CD4-positive, alpha-beta T cell treated with Interleukin-21 for 1 hour (primary cell): ENCODE measurements around the gene MMP28.

ENCODE experiments used
- DNase-seq: peaks from one replicate; pipeline ENCODE4 v3.0.0-alpha.2; 2020

Gene MMP28

GRCh38 chr17:35795007-35795870 lies at the start of gene MMP28:
TSS of gene MMP28 (minus strand) at chr17:35795641. CDS start at chr17:35795377, 264 bp downstream.
- DNase-seq, result peak; percentile 13

- DNase-seq, result no peak
These were observed 49.1 kb upstream of the MMP28 start for GRCh38 chr17:35844547-35844946.

GRCh38 chr17:35843698-35844097 lies 48.3 kb upstream of the MMP28 start:
- DNase-seq, result no peak

- no peak for DNase-seq
These were observed 46.8 kb upstream of the MMP28 start for GRCh38 chr17:35842239-35842638.

GRCh38 chr17:35841505-35841904 lies 46.1 kb upstream of the MMP28 start:
- no peak for DNase-seq

- DNase-seq, result no peak
These were observed 45.7 kb upstream of the MMP28 start for GRCh38 chr17:35841101-35841500.

GRCh38 chr17:35825206-35825605 lies 29.8 kb upstream of the MMP28 start:
- DNase-seq, result no peak

- no peak for DNase-seq
These were observed 25.9 kb upstream of the MMP28 start for GRCh38 chr17:35821308-35821707.

GRCh38 chr17:35819455-35819854 lies 24.0 kb upstream of the MMP28 start:
- no peak for DNase-seq

GRCh38 chr17:35817196-35817595 lies 21.8 kb upstream of the MMP28 start:
- no peak for DNase-seq

GRCh38 chr17:35816723-35817122 lies 21.3 kb upstream of the MMP28 start:
- no peak for DNase-seq

GRCh38 chr17:35812456-35812855 lies 17.0 kb upstream of the MMP28 start:
- no peak for DNase-seq

- no peak for DNase-seq
These were observed 16.3 kb upstream of the MMP28 start for GRCh38 chr17:35811759-35812158.

- no peak for DNase-seq
These were observed 14.5 kb upstream of the MMP28 start for GRCh38 chr17:35809855-35810461.

GRCh38 chr17:35808962-35809854 lies 13.8 kb upstream of the MMP28 start, which contains the start of gene TAF15:
TSS of gene TAF15 (plus strand) at chr17:35809484. CDS start at chr17:35809570, 86 bp downstream.
- peak; percentile 98 for DNase-seq

GRCh38 chr17:35808240-35808961 lies 13.0 kb upstream of the MMP28 start:
- DNase-seq, result no peak

GRCh38 chr17:35807371-35808144 lies 12.1 kb upstream of the MMP28 start:
- no peak for DNase-seq

- DNase-seq, result peak; percentile 82
These were observed 9.3 kb upstream of the MMP28 start for GRCh38 chr17:35804658-35805192.

- DNase-seq, result no peak
These were observed 6.3 kb upstream of the MMP28 start for GRCh38 chr17:35801583-35802224.

GRCh38 chr17:35799942-35800341 lies 4.5 kb upstream of the MMP28 start:
- no peak for DNase-seq

- DNase-seq, result no peak
These were observed 2.5 kb upstream of the MMP28 start for GRCh38 chr17:35797918-35798317.
